ENCODE data around the gene TUBG2.
A peak's percentile ranks its signal among the peaks of the same experiment; 100 is the strongest.

The TUBG2 gene

DNA sequence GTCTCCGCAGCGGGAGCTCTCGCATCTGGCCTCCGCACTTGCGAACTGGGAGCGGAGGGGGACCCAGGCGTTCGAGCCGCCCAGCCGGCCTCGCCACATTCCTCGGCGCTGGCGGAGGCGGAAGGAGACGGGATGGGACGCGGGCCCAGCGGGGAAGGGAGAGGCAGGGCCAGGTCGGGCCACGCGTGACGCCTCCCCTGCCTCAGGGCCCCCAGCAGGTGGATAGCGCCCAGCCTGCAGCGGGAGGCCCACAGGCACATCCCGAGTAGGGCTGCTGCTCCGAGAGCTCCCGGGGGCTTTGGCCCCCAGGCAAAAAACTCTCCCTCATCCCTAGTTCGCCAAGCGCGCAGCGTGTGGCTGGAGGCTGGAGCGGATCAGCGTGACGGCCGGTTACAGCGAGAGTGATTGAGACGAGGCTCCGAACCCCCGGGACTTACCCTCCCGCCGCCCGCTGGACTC, 16.9 kb downstream of the TUBG2 start:
- FAIRE-seq (no peak), DNase-seq (ENCODE audit: extremely low spot score, insufficient read length, low read depth) (no peak)

DNA sequence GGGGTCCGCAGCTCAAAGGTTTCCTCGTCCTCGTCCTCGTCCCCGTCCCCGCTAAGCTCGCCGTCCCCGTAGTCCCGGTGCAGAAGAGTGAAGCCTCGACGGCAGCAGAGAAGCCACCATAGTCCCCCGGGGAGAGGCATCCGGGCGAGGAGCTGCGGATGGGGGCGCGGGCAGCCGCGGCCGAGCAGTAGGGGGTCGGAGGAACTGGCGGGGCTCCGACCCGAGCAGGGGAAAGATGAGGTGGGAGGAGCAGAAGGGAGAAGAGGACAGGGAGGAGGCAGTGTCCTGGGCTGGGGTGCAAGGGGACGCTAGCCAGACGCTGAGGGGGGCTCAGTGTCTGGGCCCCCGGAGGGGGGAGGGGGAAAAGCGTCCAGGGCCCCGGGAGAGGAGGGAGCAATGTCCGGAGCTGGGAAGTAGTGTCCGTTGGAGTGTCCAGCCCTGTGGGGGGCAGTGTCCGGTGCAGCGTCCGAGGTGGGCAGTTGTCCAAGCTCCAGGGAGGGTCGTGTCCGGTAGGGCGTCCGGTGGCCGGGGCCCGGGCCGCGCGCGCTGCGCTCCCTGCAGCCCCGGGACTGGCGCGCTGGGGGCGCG, 17.4 kb downstream of the TUBG2 start, which contains the start of gene PLEKHH3:
Gene PLEKHH3 (minus strand): TSS at position 571 of the 588 bp plus-strand sequence. CDS start 431 bp downstream, at position 140.
- FAIRE-seq = no peak
- no peak for DNase-seq (ENCODE audit: extremely low spot score, insufficient read length, low read depth)

DNA sequence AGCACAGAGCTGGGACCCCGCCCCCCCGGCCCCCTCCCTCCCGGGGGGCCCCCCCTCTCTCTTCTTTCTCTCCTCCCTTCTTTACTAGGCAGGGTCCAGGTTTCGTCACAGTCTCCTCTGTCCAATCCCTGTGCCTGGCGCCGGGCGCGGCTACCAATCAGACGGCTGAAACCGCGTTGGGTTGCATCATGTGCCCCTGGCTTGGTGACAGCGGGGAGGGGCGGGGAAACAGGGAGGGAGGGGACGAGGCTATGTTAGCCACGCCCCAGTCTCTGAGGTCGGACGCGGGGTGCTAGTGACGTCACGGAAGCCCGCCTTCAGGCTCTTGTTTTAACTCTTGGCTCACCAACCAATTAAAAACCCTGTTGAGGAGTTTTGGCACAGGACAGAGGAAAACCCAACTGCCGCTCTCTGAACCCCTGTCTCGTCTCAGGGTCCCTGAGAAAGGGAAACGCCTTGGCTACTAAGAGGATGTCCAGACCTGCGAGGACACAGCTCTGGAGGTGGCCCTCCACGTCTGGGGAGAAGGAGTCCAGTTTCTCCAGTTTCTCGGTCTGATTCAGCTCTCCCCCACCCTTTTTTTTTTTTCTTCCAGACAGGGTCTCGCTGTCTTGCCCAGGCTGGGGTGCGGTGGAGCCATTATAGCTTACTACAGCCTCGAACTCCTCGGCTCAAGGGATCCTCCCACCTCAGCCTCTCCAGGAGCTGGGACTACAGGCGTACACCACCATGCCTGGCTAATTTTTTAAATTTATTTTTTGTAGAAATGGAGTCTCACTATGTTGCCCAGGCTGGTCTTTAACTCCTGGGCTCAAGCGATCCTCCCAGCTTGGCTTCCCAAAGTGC, 18.2 kb downstream of the TUBG2 start:
- FAIRE-seq (peak; percentile 99), DNase-seq (ENCODE audit: extremely low spot score, insufficient read length, low read depth) (peak; percentile 96)

DNA sequence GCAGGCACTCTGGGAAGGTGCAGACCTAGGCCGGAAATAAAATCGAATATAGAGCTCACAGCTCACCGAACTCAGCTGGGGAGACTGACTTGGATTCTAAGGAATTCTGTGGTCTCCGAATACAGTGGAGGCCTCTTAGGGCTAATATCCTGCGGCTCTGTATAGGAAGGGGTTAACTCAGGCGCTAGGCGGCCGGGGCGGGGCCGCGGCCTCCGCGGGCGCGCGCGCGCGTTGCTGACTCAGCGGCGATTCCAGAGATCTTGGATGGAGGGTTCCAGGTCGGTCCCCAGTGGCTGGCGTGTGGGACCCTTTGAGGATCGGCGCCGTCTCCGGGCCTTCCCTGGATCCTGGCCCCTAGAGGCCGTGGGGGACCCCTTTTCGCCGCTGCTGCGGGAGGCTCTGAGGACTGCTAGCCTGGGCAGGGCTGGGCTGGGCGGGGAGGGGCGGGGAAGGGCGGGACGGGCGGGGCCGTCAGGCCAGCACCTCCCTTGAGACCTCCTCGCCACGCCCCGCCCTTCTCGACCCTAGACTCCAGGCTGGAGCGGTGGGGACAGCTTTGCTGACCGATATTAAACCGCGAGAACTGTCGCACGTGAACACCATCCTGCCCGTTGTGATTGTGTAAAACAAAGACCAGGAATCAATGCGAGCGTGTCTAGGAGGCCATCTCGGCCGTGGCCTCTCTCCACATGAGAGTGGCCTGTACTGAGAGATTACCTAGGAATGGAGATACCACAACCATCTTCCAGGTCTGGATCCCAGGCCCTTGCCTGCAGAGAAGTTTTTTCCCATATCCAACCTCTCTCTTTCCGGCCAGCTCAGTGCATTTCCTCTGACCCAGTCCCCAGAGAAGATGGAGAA, 19.1 kb downstream of the TUBG2 start:
- DNase-seq (ENCODE audit: extremely low spot score, insufficient read length, low read depth) (no peak), FAIRE-seq (peak; percentile 88)

DNA sequence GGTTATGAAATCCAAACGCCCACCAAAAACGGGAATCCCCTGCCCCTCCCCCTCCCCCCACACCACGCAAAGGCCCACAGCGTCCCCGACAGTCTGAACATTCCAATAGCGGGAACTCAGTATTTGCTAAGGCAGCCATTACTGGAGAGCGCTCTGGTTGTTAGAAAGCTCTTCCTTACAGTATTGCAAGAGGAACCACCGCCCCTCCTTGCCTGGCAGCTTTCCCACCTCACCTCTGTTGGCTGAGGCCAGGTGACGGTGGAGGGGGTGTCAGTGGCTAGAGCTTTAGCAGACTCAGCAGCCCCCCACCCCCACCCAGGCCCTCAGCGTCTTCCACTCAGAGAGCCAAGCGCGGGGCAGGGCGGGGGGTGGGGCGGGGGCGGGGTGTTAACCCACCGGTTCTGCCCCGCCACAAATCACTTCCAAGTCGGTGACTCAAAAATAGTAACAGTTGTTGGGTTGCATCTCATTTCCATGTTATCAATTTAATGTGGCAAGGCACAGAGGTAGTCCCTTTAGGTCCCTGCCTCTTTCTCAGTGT, 19.9 kb downstream of the TUBG2 start:
- no peak for DNase-seq (ENCODE audit: extremely low spot score, insufficient read length, low read depth)
- peak; percentile 69 for FAIRE-seq

DNA sequence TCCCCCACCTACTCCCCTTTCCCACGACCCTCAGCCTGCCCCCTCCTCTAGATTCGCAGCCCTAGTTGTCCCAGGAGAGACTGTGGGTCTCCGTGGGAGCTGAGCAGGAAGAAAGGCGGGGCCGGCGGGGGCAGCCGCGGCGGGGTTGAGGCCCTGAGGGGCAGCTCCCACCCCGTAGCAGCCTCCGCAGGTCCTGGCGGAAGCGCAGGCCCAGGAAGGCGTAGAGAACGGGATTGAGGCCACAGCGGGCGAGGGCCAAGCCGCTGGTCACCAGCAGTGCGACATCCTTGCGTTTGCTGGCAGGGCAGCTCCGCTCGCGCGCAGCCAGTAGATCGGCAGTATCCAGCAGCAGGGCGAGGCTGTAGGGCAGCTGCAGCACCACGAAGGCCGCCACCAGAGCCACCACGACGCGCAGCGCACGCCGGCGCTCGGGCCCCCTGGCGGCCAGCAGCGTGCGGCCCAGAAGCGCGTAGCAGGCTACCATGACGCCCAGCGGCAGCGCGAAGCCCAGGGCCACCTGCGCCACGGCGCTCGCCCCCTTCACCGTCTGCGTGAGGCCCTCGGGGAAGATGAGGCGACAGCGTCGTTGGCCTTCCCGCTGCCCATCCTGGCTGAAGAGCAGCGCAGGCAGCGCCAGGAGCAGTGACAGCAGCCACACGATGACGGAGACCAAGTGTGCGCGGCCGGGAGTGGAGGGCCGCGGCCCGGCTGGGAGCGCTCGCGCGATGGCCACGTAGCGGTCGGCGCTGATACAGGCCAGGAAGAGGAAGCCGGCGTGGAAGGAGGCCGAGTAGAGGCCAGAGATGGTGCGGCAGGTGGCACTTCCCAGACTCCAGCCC, 20.6 kb downstream of the TUBG2 start:
- FAIRE-seq (peak; percentile 69), DNase-seq (ENCODE audit: extremely low spot score, insufficient read length, low read depth) (no peak)

DNA sequence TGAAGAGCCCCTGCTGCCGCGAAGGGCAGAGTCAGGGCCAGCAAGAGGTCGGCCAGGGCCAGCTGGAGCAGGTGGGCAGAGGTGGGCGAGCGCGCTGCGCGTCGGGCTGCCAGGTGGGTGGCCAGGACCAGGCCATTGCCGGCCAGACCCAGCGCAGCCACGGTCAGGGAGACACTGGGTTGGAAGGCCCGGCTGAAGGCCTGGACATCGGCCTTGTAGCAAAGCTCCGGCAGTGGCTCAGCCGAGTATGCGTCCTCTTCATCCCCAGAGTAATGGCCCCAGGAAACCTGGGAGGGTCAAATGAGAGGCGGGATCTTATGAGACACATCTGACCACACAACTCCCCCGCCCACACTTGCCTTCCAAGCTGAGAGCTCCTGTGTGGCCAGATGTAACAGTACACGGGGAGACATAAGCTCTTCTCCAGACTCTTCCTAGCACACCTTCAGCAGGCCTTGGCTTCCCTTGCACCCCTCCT, 21.3 kb downstream of the TUBG2 start:
- DNase-seq (ENCODE audit: extremely low spot score, insufficient read length, low read depth) = no peak
- FAIRE-seq = peak; percentile 46

DNA sequence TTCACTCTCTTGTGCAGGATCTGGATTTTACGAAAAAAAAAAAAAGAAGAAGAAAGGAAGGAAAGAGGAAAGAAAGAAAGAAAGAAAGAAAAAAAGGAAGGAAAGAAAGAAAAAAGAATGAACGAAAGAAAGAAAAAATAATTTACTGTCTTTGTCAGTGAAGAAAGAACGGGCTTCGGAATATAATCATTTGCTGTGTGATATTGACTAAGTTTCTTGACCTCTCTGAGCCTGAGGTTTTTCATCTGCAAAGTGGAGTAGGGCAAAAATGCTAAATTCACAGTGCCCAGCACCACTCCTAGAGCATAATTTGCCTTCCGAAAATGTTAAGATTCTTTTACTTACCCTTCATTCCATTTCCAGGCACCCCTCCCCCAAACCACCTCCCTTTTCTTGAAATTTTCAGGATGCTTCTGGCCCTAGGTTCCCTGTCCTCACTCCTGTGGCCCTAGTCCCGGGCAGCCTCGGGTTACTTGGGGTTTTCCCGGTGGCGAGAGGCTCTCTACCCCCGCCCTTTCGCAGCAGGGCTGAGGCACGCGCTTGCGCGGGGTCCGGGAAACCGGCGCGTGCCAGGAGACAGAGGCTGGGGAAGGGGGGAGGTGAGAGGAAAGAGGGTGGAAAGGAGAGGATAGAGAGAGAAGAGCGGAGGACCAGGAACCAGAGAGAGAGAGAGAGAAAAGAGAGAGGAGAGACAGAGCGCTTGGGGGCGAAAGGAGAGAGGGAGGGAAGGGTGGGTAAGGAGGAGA, 23.1 kb downstream of the TUBG2 start, which contains the start of gene CNTNAP1:
Gene CNTNAP1 (plus strand): TSS at position 556 of the 746 bp plus-strand sequence. CDS start 299 bp downstream, outside the sequence.
- DNase-seq (ENCODE audit: extremely low spot score, insufficient read length, low read depth) = no peak
- FAIRE-seq = peak; percentile 89

DNA sequence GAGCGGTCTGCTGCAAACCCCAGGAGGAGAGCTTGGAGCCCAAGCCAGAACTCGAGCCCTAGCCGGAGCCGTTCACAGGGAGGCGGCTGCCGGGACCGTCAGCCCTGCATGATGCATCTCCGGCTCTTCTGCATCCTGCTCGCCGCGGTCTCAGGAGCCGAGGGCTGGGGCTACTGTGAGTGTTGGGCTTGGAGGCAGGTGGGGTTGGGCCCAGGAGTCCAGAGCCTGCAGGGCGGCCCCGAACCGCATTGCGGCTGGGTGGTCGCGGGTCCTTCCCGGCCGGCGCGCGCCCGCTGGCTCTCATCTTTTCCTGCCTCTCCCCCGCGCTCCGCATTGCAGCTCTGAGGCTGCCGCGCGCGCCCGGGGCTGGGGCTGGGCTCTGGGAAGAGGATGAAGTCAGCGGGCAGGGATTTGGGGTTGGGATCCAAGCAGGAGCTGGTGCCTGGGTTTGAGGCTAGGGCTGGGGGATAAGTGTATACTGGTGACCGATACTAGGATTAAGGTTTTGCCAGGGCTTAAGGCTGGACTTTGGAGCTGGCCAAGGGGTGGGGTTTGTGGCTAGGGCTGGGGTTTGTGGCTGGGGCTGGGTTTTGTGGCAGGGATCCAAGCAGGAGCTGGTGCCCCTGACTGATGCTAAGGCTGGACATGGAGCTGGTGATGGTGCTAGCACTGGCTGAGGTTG, 23.8 kb downstream of the TUBG2 start:
- FAIRE-seq = no peak
- DNase-seq (ENCODE audit: extremely low spot score, insufficient read length, low read depth) = no peak

DNA sequence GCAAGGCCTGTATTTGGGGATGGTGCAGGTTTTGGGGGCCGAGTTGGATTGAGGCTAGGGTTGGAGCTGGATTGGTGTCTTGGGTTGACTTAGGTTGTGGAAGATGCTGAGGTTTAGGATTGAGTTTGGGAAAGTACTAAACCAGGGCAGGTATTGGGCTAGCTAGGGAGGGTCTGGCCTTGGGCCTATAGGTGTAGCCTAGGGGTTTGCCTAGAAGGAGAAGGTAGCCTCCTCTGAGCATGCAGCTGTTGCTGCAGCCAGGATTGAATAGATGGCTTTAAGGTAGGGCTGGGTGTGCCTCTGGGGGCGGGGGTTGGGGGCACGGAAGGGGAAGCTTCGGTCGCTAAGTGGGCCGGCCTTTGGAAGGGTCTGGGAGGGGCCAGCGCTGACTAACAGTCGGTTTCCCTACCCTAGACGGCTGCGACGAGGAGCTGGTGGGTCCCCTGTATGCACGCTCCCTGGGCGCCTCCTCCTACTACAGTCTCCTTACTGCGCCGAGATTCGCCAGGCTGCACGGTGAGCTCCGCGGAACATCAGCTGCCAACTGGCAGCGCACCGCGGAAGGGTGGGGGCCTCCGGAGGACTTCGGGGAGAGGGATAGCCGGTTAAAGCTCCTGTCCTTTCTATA, 24.4 kb downstream of the TUBG2 start:
- FAIRE-seq (peak; percentile 15), DNase-seq (ENCODE audit: extremely low spot score, insufficient read length, low read depth) (no peak)

DNA sequence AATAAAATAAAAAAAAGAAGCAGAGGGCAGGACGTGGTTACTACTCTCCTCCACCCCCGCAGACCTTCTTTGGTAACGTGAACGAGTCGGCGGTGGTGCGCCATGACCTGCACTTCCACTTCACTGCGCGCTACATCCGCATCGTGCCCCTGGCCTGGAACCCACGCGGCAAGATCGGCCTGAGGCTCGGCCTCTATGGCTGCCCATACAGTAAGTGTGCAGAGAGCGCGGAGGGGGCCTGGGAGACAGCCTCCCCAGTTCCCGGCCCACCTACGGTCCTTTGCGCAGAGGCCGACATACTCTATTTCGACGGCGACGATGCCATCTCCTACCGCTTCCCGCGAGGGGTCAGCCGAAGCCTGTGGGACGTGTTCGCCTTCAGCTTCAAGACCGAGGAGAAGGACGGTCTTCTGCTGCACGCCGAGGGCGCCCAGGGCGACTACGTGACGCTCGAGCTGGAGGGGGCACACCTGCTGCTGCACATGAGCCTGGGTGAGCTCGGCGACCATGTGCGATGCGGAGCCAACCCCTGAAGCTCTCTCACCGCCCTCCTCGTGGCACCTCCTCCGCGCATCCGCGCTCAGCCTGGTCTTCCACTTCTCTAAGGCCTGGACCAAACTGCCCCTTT, 26.0 kb downstream of the TUBG2 start:
- FAIRE-seq = no peak
- no peak for DNase-seq (ENCODE audit: extremely low spot score, insufficient read length, low read depth)

DNA sequence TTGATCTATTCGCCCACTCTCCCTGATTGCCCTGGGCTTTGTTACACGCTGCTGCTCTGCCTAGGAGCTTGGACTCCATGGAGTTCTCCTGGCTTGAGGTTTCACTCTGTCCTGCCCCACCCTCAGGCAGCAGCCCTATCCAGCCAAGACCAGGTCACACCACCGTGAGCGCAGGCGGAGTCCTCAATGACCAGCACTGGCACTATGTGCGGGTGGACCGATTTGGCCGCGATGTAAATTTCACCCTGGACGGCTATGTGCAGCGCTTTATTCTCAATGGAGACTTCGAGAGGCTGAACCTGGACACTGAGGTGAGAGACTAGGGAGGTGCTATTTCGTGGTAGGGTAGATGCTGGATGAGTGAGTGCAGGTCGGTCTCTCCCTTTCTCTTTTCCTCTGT, 26.7 kb downstream of the TUBG2 start:
- no peak for DNase-seq (ENCODE audit: extremely low spot score, insufficient read length, low read depth)
- FAIRE-seq = no peak

DNA sequence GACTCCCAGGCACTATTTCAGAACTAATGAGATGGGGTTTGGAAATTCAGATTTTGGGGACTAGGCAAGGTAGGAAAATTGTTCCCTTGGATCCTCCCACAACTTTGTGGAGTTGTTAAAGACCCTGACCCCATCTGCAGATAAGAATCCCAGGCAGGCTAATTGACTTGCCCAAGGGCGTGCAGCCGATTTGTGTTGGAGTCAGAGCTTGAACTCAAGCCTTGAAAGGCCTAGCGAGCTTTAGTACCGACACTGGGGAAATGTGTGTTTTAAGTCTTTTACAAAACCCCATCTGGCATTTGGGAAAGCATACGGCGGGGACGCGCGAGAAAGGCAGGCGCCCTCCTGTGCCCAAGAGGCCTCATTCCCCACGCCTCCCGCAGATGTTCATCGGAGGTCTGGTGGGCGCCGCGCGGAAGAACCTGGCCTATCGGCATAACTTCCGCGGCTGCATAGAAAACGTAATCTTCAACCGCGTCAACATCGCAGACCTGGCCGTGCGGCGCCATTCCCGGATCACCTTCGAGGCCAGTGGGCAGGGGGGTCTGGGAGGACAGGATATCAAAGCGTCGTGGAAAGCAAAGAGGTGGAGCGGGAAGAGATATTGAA, 27.5 kb downstream of the TUBG2 start:
- no peak for FAIRE-seq

DNA sequence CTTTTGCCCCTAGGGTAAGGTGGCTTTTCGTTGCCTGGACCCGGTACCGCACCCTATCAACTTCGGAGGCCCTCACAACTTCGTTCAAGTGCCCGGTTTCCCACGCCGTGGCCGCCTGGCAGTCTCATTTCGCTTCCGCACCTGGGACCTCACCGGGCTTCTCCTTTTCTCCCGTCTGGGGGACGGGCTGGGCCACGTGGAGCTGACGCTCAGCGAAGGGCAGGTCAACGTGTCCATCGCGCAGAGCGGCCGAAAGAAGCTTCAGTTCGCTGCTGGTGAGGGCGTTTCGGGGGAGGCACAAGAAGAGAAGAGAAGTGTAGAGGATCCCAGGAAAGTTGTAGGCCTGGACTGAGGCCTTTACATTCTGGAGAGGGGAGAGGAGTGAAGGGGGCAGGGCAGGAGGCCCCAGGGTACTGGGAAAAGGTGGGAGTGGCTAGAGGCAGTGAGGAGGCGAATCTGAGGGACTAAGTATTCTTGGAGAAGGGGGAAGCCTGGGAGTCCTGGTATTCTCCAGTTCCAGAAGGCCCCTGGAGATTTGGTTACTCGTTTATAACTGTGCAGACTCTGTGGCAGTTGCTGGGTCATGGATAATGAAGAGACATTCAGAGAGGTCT, 28.7 kb downstream of the TUBG2 start:
- DNase-seq (ENCODE audit: extremely low spot score, insufficient read length, low read depth) = no peak
- no peak for FAIRE-seq

More for the DNA sequence above, 27.5 kb downstream of the TUBG2 start:
- DNase-seq (ENCODE audit: extremely low spot score, insufficient read length, low read depth) = no peak

DNA sequence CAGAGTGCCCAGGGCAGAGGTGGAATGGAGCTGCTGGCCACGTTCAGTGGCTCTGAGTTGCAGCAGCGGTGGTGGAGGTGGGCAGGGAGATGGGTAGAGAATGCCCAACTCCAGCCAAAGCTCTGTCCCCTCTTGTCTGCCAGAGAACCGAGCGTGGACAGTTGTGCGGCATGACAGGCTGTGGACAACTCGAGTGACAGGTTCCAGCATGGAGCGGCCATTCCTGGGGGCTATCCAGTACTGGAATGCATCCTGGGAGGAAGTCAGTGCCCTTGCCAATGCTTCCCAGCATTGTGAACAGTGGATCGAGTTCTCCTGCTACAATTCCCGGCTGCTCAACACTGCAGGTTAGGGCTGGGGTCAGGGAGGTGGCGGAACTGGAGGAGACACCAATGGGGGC, 31.5 kb downstream of the TUBG2 start:
- FAIRE-seq (no peak), DNase-seq (ENCODE audit: extremely low spot score, insufficient read length, low read depth) (no peak)

DNA sequence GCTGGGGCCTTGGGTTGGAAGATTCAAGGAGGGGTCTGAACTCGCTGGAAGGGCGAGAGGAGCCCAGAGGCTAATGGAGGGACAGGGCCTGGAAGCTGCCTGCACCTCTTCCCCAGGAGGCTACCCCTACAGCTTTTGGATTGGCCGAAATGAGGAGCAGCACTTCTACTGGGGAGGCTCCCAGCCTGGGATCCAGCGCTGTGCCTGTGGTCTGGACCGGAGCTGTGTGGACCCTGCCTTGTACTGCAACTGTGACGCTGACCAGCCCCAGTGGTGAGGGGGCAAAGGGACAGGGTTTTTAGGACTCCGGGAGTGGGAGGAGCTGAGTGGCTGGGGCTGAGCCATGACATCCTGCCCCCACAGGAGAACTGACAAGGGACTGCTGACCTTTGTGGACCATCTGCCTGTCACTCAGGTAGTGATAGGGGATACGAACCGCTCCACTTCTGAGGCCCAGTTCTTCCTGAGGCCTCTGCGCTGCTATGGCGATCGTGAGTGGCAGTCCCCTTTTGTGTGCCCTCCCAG, 32.0 kb downstream of the TUBG2 start:
- FAIRE-seq (no peak), DNase-seq (ENCODE audit: extremely low spot score, insufficient read length, low read depth) (no peak)

All from GM18507 (cell line).